Gastroesophageal sphincter (tissue), 4 donors: ENCODE data around the gene WDR64. TPM values are rescaled to one million over a fixed set of nuclear protein-coding genes. Genes with fewer than 3 reads are reported as not detected.

Experiments
- ATAC-seq: fragments of 150-250 bp; one replicate; pipeline ENCODE4 v1.9.1; 2016; ENCODE audit warnings: mild to moderate bottlenecking, moderate library complexity
- H3K27ac ChIP-seq, 4 donors: fragments of 200-600 bp; sonication (generic) in 3 of 4; 1 replicate in 3 of 4; 2 replicates in 1 of 4; pipeline ENCODE4 v1.5.1; 2016 to 2019
- H3K27me3 ChIP-seq: fragments of 200-600 bp; sonication (generic); one replicate; pipeline ENCODE4 v1.5.1; 2019
- H3K36me3 ChIP-seq, 2 donors: fragments of 200-600 bp; sonication (generic); one replicate each; pipeline ENCODE4 v1.5.1; 2019; ENCODE audit warnings: control low read depth in 1 of 2
- H3K4me1 ChIP-seq, 3 donors: fragments of 200-600 bp; sonication (generic); 1 replicate in 2 of 3; 2 replicates in 1 of 3; pipeline ENCODE4 v1.5.1; 2016 to 2019; ENCODE audit warnings: control low read depth in 2 of 3
- H3K4me3 ChIP-seq, 2 donors: fragments of 200-600 bp; sonication (generic); one replicate each; pipeline ENCODE4 v1.5.1; 2019; ENCODE audit warnings: mild to moderate bottlenecking in 1 of 2, moderate library complexity in 1 of 2
- H3K9me3 ChIP-seq, 3 donors: fragments of 200-600 bp; sonication (generic); one replicate each; pipeline ENCODE4 v1.5.1; 2017 to 2019; ENCODE audit warnings: control low read depth in 2 of 3
- EP300 ChIP-seq: sonication (generic); formaldehyde crosslinking; IDR thresholded peaks from one replicate; pipeline ENCODE4 v1.6.1; 2017; ENCODE audit warnings: antibody characterized with exemption, mild to moderate bottlenecking
- POLR2A ChIP-seq, 2 donors: fragments of 450-650 bp; IDR thresholded peaks; one replicate each; pipeline ENCODE4 v1.6.1; 2017; ENCODE audit warnings: antibody characterized with exemption in 2 of 2, mild to moderate bottlenecking in 2 of 2, moderate library complexity in 1 of 2
- POLR2AphosphoS5 ChIP-seq: sonication (generic); formaldehyde crosslinking; IDR thresholded peaks from one replicate; pipeline ENCODE4 v1.6.1; 2017; ENCODE audit warnings: antibody characterized with exemption
- WGBS, 2 donors: methylation state at CpG; one replicate each; pipeline ENCODE4 v1.1.5; 2018; ENCODE audit warnings: low coverage in 1 of 2; 5-methylcytosine and 5-hydroxymethylcytosine counted together
- total RNA-seq, 4 donors: library from RNA; depleted of rRNA; stranded (reverse); fragments of >200 nt; gene quantifications; one replicate each; pipeline ENCODE4 v1.1.0, GENCODE V29; 2016
- TF ChIP-seq, protein P1 (sequence below), 4 experiments: fragments of 200-600 bp in 2 of 4; fragments of 450-650 bp in 2 of 4; sonication (generic) in 1 of 4; IDR thresholded peaks; one replicate each; pipeline ENCODE4 v1.5.1; 2017 to 2019; ENCODE audit warnings: antibody characterized with exemption in 4 of 4, mild to moderate bottlenecking in 2 of 4, moderate library complexity in 2 of 4

Gene WDR64
- total RNA-seq, 4 donors from 2014 or later: 0.16 TPM; not detected in 3

DNA sequence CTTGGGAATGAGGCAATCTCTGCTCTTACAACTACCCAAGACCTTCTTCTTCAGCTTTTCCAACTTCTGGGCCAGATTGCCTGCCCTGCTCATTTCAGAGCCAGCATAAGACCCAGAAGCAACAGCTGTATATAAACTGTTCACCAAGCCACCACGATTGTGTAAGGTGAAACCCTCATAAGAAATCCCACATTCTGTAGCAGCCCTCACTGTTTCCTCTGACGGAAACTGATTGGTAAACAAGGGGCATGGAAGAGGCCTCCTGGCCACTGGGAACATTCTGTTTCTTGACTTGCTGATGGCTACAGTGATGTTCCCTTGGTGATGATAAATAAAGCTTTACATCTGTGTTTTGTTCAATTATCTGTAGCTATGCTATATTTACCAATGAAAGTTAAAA lies 156.2 kb downstream of the WDR64 start:
- Histone ChIP-seq H3K36me3 (no peaks in the 10 kb centered on the region), H3K27me3 (no peaks in the 10 kb centered on the region), H3K4me3 (no peak overlapping the region), H3K9me3 (no peaks in the 10 kb centered on the region), H3K27ac (no peak overlapping the region), H3K4me1 (no peaks in the 10 kb centered on the region)
- TF ChIP-seq POLR2AphosphoS5: no peak
- 60 to 66% methylated on average over 1 to 2 of the region's 2 CpGs for WGBS, 2 donors
- no peak for ATAC-seq

DNA sequence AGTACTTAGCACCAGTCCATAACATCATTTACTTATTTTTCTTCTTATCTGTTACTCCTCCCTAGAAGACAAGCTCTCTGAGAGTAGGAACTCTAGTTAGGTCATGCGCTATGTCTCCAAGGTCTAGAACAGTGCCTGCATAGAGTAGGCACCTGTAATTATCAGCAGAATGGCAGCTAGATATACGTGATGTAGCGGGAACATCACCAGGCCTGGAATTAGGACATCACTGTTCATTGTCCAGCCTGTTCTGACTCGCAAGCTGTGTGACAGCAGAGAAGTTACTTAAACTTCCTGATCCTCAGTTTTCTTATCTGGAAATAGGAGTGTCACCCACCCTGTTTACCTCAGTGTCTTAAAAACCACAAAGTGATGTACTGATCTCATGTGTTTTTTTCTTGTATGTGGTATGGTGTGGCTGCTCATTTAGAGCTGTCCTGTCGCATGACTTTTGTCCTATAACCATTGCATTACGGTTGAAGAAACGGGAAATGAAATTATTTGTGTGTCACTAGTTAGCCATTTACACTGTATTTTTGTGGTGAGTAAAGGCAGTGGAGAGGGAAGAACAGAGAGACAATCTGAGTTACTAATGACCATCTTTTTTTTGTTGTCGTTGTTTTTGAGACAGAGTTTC lies 158.8 kb downstream of the WDR64 start:
- ATAC-seq: no peak
- TF ChIP-seq POLR2A (IDR thresholded peaks at IDR 0.05) (no peak), POLR2AphosphoS5 (no peak), EP300 (no peak)
- TF ChIP-seq, protein P1, sequence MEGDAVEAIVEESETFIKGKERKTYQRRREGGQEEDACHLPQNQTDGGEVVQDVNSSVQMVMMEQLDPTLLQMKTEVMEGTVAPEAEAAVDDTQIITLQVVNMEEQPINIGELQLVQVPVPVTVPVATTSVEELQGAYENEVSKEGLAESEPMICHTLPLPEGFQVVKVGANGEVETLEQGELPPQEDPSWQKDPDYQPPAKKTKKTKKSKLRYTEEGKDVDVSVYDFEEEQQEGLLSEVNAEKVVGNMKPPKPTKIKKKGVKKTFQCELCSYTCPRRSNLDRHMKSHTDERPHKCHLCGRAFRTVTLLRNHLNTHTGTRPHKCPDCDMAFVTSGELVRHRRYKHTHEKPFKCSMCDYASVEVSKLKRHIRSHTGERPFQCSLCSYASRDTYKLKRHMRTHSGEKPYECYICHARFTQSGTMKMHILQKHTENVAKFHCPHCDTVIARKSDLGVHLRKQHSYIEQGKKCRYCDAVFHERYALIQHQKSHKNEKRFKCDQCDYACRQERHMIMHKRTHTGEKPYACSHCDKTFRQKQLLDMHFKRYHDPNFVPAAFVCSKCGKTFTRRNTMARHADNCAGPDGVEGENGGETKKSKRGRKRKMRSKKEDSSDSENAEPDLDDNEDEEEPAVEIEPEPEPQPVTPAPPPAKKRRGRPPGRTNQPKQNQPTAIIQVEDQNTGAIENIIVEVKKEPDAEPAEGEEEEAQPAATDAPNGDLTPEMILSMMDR (IDR thresholded peaks at IDR 0.05): no peak
- 72 to 83% methylated on average over 7 to 8 of the region's 8 CpGs for WGBS, 2 donors
- Histone ChIP-seq H3K36me3 (no peaks in the 10 kb centered on the region), H3K4me3 (no peak overlapping the region), H3K4me1 (no peaks in the 10 kb centered on the region), H3K27ac (no peak overlapping the region), H3K27me3 (no peaks in the 10 kb centered on the region), H3K9me3 (no peaks in the 10 kb centered on the region)

DNA sequence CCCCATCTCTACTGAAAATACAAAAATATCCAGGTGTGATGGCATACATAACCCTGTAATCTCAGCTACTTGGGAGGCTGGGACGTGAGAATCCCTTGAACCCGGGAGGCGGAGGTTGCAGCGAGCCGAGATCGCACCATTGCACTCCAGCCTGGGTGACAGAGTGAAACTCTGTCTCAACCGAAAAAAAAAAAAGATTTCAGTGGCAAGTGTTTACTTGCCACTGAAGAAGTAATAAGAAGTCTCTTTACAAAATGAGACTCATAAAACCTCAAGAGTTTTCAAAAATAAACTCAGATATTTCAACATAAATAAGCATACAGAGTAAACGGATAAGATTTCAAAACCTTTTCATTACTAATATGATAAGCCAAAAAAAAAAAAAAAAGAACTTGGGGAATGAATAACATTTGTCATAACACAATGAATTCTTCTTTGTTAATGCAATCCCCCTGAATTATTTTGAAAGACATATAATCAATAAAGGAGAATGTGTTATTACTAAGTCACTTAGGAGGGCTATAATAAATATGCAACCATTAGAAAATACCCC lies 161.8 kb downstream of the WDR64 start:
- no peaks in the 10 kb centered on the region for H3K9me3 ChIP-seq

DNA sequence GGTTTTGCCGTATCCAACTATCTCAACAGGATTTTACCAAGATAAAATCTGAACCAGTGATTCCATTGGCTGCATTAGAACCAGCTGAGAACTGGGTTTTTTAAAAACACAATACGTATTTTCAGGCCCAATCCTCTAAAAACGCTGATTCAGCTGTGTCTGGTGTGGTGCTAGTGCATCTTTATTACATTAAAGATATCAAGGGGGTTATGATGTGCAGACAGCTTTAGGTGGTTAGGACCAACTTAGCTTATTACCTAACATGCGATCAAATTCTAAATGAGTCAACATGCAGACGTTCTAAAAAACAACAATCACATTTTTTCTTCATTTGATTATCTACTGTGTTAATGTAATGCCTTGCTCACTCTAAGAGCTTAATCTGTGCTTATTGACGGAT lies 163.9 kb downstream of the WDR64 start:
- no peak for ATAC-seq
- no peaks in the 10 kb centered on the region for H3K36me3 ChIP-seq
- no peaks in the 10 kb centered on the region for H3K4me1 ChIP-seq
- TF ChIP-seq POLR2AphosphoS5: no peak
- TF ChIP-seq, protein P1 (IDR thresholded peaks at IDR 0.05): no peak
- TF ChIP-seq EP300: no peak
- TF ChIP-seq POLR2A (IDR thresholded peaks at IDR 0.05): no peak
- no peaks in the 10 kb centered on the region for H3K27me3 ChIP-seq
- no peak overlapping the region for H3K4me3 ChIP-seq
- H3K9me3 ChIP-seq: no peaks in the 10 kb centered on the region
- no peak overlapping the region for H3K27ac ChIP-seq
- WGBS, 2 donors: 79 to 86% methylated on average over 4 to 6 of the region's 6 CpGs

More for the DNA sequence above, 161.8 kb downstream of the WDR64 start:
- Histone ChIP-seq H3K27ac (no peak overlapping the region), H3K27me3 (no peaks in the 10 kb centered on the region), H3K4me3 (no peak overlapping the region), H3K4me1 (no peaks in the 10 kb centered on the region), H3K36me3 (no peaks in the 10 kb centered on the region)
- TF ChIP-seq POLR2A (IDR thresholded peaks at IDR 0.05) (no peak), EP300 (no peak), POLR2AphosphoS5 (no peak)
- TF ChIP-seq, protein P1 (IDR thresholded peaks at IDR 0.05): no peak
- WGBS, 2 donors: 59 to 84% methylated on average over 2 to 8 of the region's 8 CpGs
- ATAC-seq: no peak

DNA sequence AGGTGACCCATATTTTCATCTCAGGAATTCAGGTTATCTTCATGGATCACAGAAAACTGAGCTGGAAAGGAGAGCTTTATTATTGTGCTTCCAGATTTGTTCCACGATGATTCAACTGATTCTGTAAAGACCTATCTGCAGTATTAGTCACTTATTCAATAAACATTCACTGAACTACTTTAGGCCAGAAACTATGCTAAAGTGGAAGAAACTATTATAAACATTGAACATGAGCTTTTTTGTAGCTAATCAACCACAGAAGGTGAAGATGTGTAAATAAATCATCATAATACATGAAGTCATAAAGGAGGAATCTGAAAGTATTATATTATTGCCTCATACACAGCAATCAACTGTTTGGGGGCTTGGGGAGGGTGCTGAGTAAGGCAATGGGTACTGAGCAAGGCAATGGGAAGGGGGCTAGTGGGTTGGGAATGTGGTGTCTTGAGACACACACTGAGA lies 165.3 kb downstream of the WDR64 start:
- H3K36me3 ChIP-seq: no peaks in the 10 kb centered on the region
- WGBS, 2 donors: 35 to 75% methylated on average over 1 of the region's 1 CpG
- no peaks in the 10 kb centered on the region for H3K9me3 ChIP-seq
- ATAC-seq: no peak
- TF ChIP-seq EP300: no peak
- no peak for TF ChIP-seq POLR2AphosphoS5
- no peak for TF ChIP-seq POLR2A (IDR thresholded peaks at IDR 0.05)
- TF ChIP-seq, protein P1 (IDR thresholded peaks at IDR 0.05): no peak
- no peaks in the 10 kb centered on the region for H3K4me1 ChIP-seq
- H3K27ac ChIP-seq: no peak overlapping the region
- H3K27me3 ChIP-seq: no peaks in the 10 kb centered on the region
- no peak overlapping the region for H3K4me3 ChIP-seq
